CD14-positive monocyte (primary cell): ENCODE data around the gene METTL6. TPM values are rescaled to one million over a fixed set of nuclear protein-coding genes. Genes with fewer than 3 reads are reported as not detected.
A peak's percentile ranks its signal among the peaks of the same experiment; 100 is the strongest.

Source experiments
- DNase-seq, 3 donors: peaks; one replicate each; pipeline ENCODE4 v3.0.0-alpha.2; 2011 to 2022
- H2AFZ ChIP-seq: 2 replicates; pipeline ENCODE4 v1.6.0; 2012; ENCODE audit warnings: mild to moderate bottlenecking, low read depth, low read length, inconsistent platforms; ENCODE audit not compliant: insufficient read depth, poor library complexity, severe bottlenecking
- H3K27ac ChIP-seq, 2 donors: 1 replicate in 1 of 2; 2 replicates in 1 of 2; pipeline ENCODE4 v1.5.1; 2012 to 2013; ENCODE audit warnings: low read length in 2 of 2, control low read depth in 1 of 2, inconsistent platforms in 1 of 2, low read depth in 1 of 2, mild to moderate bottlenecking in 1 of 2
- H3K27me3 ChIP-seq, 2 donors: one replicate each; pipeline versions ENCODE4 v1.6.0 to v1.6.1; 2011 to 2013; ENCODE audit warnings: low read length in 2 of 2; ENCODE audit not compliant: control insufficient read depth in 2 of 2, insufficient read depth in 2 of 2
- H3K36me3 ChIP-seq, 2 donors: replicated peaks in 1 of 2; 1 replicate in 1 of 2; 2 replicates in 1 of 2; pipeline versions ENCODE4 v1.5.1 to v1.6.1; 2012 to 2013; ENCODE audit warnings: low read length in 2 of 2, control low read depth in 1 of 2, inconsistent platforms in 1 of 2, mild to moderate bottlenecking in 1 of 2; ENCODE audit not compliant: insufficient read depth in 2 of 2, control insufficient read depth in 1 of 2
- H3K4me1 ChIP-seq, 2 donors: 1 replicate in 1 of 2; 2 replicates in 1 of 2; pipeline versions ENCODE4 v1.5.1 to v1.6.1; 2012 to 2013; ENCODE audit warnings: low read length in 2 of 2, control low read depth in 1 of 2, inconsistent platforms in 1 of 2, mild to moderate bottlenecking in 1 of 2, moderate library complexity in 1 of 2; ENCODE audit not compliant: insufficient read depth in 2 of 2, control insufficient read depth in 1 of 2
- H3K4me2 ChIP-seq: replicated peaks from 2 replicates; pipeline ENCODE3; 2012; ENCODE audit warnings: low read length, moderate library complexity, mild to moderate bottlenecking; ENCODE audit not compliant: poor library complexity, severe bottlenecking; ENCODE audit errors: extremely low read depth
- H3K4me3 ChIP-seq, 3 experiments: fragments of 200-600 bp in 1 of 3; sonication (generic) in 1 of 3; replicated peaks in 1 of 3; 1 replicate in 2 of 3; 2 replicates in 1 of 3; pipeline ENCODE4 v1.5.1; 2011 to 2013; ENCODE audit warnings: low read length in 3 of 3, mild to moderate bottlenecking in 3 of 3, control low read depth in 2 of 3, low read depth in 2 of 3, inconsistent platforms in 1 of 3, moderate library complexity in 1 of 3
- H3K79me2 ChIP-seq: 2 replicates; pipeline ENCODE4 v1.6.0; 2012; ENCODE audit warnings: mild to moderate bottlenecking, control low read depth, inconsistent platforms, low read length, moderate library complexity; ENCODE audit not compliant: insufficient read depth
- H3K9ac ChIP-seq: 2 replicates; pipeline ENCODE4 v1.6.0; 2017; ENCODE audit warnings: low read length, mild to moderate bottlenecking; ENCODE audit not compliant: insufficient read depth, poor library complexity, severe bottlenecking
- H3K9me3 ChIP-seq, 2 donors: replicated peaks in 1 of 2; 1 replicate in 1 of 2; 2 replicates in 1 of 2; pipeline versions ENCODE4 v1.5.1 to v1.6.1; 2012 to 2013; ENCODE audit warnings: low read length in 2 of 2, control low read depth in 1 of 2; ENCODE audit not compliant: control insufficient read depth in 1 of 2, insufficient read depth in 1 of 2
- H4K20me1 ChIP-seq: 2 replicates; pipeline ENCODE4 v1.6.0; 2012; ENCODE audit warnings: mild to moderate bottlenecking, low read length, control low read depth, moderate library complexity; ENCODE audit not compliant: insufficient read depth
- H3K27ac Mint-ChIP-seq, 7 donors: one replicate each; pipeline ENCODE4 v1.8.0; 2020; ENCODE audit warnings: mild to moderate bottlenecking in 7 of 7, mixed read lengths in 7 of 7, moderate library complexity in 6 of 7, inconsistent platforms in 2 of 7
- H3K27me3 Mint-ChIP-seq, 3 donors: one replicate each; pipeline ENCODE4 v1.8.0; 2021 to 2022; ENCODE audit warnings: low read depth in 3 of 3, mild to moderate bottlenecking in 3 of 3, mixed read lengths in 3 of 3, moderate library complexity in 3 of 3, inconsistent platforms in 1 of 3
- H3K36me3 Mint-ChIP-seq, 2 donors: one replicate each; pipeline ENCODE4 v1.8.0; 2020; ENCODE audit warnings: mixed read lengths in 2 of 2, inconsistent platforms in 1 of 2, mild to moderate bottlenecking in 1 of 2
- H3K4me1 Mint-ChIP-seq: one replicate; pipeline ENCODE4 v1.8.0; 2020; ENCODE audit warnings: mild to moderate bottlenecking, mixed read lengths
- H3K4me3 Mint-ChIP-seq, 2 donors: one replicate each; pipeline ENCODE4 v1.8.0; 2020; ENCODE audit warnings: mild to moderate bottlenecking in 2 of 2, mixed read lengths in 2 of 2, moderate library complexity in 1 of 2
- H3K9me3 Mint-ChIP-seq, 7 donors: one replicate each; pipeline ENCODE4 v1.8.0; 2020 to 2022; ENCODE audit warnings: mixed read lengths in 7 of 7, mild to moderate bottlenecking in 6 of 7, moderate library complexity in 6 of 7, inconsistent platforms in 2 of 7
- WGBS: methylation state at CpG from one replicate; pipeline ENCODE4 v1.1.5; 2013; ENCODE audit warnings: missing lambda C conversion rate; ENCODE audit not compliant: insufficient coverage; 5-methylcytosine and 5-hydroxymethylcytosine counted together
- intact Hi-C, 2 donors: fragments of 100-400 bp; cut with micrococcal nuclease; formaldehyde crosslinking; loops; one replicate each; pipeline versions ENCODE4 v1.15.0 to v1.15.1; 2023
- polyA plus RNA-seq, 3 donors: library from polyadenylated mRNA; depleted of rRNA in 1 of 3; unstranded in 2 of 3; stranded (reverse) in 1 of 3; fragments of 300-500 nt in 2 of 3; fragments of >200 nt in 1 of 3; fragmentation: Illumina TruSeq in 2 of 3; gene quantifications; 1 replicate in 2 of 3; 2 replicates in 1 of 3; pipeline ENCODE4 v1.2.3, GENCODE V29; 2012 to 2021
- TF ChIP-seq, protein P1 (sequence below): fragments of 200-600 bp; IDR thresholded peaks from one replicate; pipeline ENCODE4 v1.8.0; 2022; ENCODE audit warnings: antibody characterized with exemption, mild to moderate bottlenecking

METTL6 gene
- polyA plus RNA-seq, 3 donors, result 4.4 to 15.1 (median 9.1) TPM

DNA sequence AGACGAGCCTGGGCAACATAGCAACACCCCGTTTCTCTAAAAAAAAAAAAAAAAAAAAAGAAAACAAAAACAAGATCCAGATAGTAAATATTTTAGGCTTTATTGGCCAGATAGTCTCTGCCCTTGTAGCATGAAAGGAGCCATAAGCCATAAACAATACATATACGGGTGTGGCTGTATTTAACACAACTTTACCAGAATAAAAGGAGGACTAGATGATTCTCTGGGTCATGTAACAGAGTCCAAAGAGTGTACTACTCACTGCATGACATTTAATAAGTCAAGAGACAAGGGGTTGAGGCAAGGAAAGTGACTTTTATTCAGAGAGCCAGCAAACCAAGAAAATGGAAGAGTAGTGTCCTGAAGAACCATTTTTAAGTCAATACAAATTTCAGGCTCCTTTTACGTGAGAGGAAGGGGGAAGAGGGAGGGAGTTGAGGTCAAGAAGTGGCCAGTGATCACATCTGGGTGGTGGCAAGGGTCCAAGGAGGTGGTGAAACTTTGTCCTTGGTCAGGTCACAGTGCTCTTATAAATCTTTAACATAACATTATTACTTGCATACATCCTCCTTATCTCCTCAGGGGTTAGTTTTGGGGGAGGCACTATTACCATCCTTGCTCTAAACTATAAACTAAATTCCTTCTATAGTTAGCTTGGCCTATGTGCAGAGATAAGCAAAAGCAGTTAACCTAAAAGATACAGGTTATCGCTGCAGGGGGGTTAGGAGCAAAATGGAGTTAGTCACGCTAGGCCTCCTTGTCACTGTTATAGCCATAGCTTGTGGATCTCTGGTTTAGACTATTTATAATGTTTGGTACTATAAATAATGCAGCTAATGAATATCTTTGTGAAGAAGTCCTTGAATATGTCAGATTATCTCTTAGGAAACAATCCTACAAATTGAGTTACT lies 46.1 kb downstream of the METTL6 start:
- H4K20me1 ChIP-seq, result no peaks in the 10 kb centered on the region
- 92% methylated on average over 2 of the region's 6 CpGs for WGBS
- H3K27me3 Mint-ChIP-seq, result peaks cover 0 to 2% (median 1%) of the 10 kb centered on the region in 3 donors
- peak overlapping the region in 2 of 7 donors; percentile 3 to 18 for H3K27ac Mint-ChIP-seq
- H3K27ac ChIP-seq, result no peak overlapping the region
- no peak overlapping the region for H3K4me3 Mint-ChIP-seq
- intact Hi-C loops, result no loop called here
- no peak overlapping the region for H3K9ac ChIP-seq
- no peaks in the 10 kb centered on the region for H3K79me2 ChIP-seq
- H3K4me1 Mint-ChIP-seq, result peaks cover 29% of the 10 kb centered on the region
- H3K4me3 ChIP-seq, result no peak overlapping the region
- no peak overlapping the region for H3K4me2 ChIP-seq
- no peaks in the 10 kb centered on the region for H3K36me3 ChIP-seq
- peaks cover 18 to 25% of the 10 kb centered on the region in 2 donors for H3K4me1 ChIP-seq
- no peak overlapping the region for H2AFZ ChIP-seq
- no peaks in the 10 kb centered on the region for H3K36me3 Mint-ChIP-seq
- DNase-seq, result no peak
- peaks cover 0 to 5% (median 1%) of the 10 kb centered on the region in 7 donors for H3K9me3 Mint-ChIP-seq
- H3K9me3 ChIP-seq, result no peaks in the 10 kb centered on the region
- H3K27me3 ChIP-seq, result no peaks in the 10 kb centered on the region
- TF ChIP-seq, protein P1, sequence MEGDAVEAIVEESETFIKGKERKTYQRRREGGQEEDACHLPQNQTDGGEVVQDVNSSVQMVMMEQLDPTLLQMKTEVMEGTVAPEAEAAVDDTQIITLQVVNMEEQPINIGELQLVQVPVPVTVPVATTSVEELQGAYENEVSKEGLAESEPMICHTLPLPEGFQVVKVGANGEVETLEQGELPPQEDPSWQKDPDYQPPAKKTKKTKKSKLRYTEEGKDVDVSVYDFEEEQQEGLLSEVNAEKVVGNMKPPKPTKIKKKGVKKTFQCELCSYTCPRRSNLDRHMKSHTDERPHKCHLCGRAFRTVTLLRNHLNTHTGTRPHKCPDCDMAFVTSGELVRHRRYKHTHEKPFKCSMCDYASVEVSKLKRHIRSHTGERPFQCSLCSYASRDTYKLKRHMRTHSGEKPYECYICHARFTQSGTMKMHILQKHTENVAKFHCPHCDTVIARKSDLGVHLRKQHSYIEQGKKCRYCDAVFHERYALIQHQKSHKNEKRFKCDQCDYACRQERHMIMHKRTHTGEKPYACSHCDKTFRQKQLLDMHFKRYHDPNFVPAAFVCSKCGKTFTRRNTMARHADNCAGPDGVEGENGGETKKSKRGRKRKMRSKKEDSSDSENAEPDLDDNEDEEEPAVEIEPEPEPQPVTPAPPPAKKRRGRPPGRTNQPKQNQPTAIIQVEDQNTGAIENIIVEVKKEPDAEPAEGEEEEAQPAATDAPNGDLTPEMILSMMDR, result no peak

DNA sequence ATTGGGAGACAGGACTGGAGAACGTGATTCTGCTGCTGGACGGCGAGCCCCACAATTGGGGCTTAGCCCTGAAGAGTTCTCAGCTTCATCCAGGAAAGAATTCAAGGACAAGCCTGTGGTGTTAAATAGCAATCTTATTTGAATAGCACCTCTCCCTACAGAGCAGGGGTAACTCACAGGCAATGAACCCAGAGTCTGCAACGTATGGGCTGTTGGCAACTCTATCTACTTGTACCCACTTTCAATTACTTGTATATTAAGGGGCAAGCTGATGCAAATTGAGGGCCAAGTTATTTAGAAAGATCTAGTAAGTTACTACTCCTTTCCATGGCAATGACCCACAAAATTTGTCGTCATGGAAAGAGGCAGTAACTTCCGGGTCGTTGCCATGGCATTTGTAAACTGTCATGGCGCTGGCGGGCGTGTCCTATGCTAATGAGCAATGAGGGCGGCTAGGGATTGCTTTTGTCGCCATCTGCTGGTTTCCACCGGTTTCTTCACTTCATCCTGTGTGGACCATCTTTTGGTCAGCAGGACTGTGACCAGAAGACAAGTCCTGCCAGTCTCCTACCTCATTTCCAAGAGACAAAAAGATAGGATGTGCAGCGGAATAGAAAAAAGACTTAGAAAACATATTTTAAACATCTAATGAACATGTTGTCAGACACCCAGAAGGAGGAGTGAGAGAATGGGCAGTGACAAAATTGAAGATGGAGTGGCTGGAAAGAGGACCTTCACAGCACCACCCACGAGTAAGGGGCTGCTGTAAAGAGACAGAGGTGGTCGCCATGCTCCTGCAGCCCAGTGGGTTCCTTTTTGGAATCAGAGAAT lies 49.2 kb downstream of the METTL6 start:
- peak; percentile 96 to 98 (median 97) for DNase-seq
- no peak overlapping the region for H3K9ac ChIP-seq
- intact Hi-C loops, result loop anchor here (1.0 to 5.0 kb wide), 3 partner anchors 46 to 111 kb away; partner anchors contain the start of gene SH3BP5 (in 2 of the 2)
- H4K20me1 ChIP-seq, result no peaks in the 10 kb centered on the region
- no peak overlapping the region for H2AFZ ChIP-seq
- H3K4me2 ChIP-seq, result peak overlapping the region; percentile 1
- Mint-ChIP-seq H3K4me1 (peaks cover 12% of the 10 kb centered on the region), H3K36me3 (no peaks in the 10 kb centered on the region), H3K9me3 (peaks cover 0 to 3% (median 0%) of the 10 kb centered on the region in 7 donors), H3K27me3 (peaks cover 0 to 1% (median 0%) of the 10 kb centered on the region in 3 donors), H3K4me3 (no peak overlapping the region), H3K27ac (peak overlapping the region; percentile 85 to 95 (median 90))
- H3K4me1 ChIP-seq, result peaks cover 4 to 9% of the 10 kb centered on the region in 2 donors
- H3K27me3 ChIP-seq, result no peaks in the 10 kb centered on the region
- no peaks in the 10 kb centered on the region for H3K9me3 ChIP-seq
- no peak overlapping the region for H3K4me3 ChIP-seq
- 24% methylated on average over 12 of the region's 16 CpGs for WGBS
- no peaks in the 10 kb centered on the region for H3K36me3 ChIP-seq
- H3K27ac ChIP-seq, result peak overlapping the region; percentile 39 to 88
- TF ChIP-seq, protein P1, result peak; percentile 85
- H3K79me2 ChIP-seq, result no peaks in the 10 kb centered on the region
